ENCODE data around the gene ADRA2C. TPM values are rescaled to one million over a fixed set of nuclear protein-coding genes. Genes with fewer than 3 reads are reported as not detected.

Gene ADRA2C
- total RNA-seq, 4 donors from 2014 or later = 0.96 to 1.6 (median 1.1) TPM; not detected in 1

GRCh38 chr4:3742610-3743009, 23.6 kb upstream of the ADRA2C start:
- Histone ChIP-seq H3K27ac (no peak overlapping the region), H3K36me3 (no peaks in the 10 kb centered on the region), H3K4me3 (no peak overlapping the region), H3K4me1 (no peaks in the 10 kb centered on the region), H3K27me3 (peaks cover 58% of the 10 kb centered on the region), H3K9me3 (no peaks in the 10 kb centered on the region)
- in situ Hi-C loops (cut with MboI; ENCODE audit: low pct_ligation_motif_present in 1 of 4, low pct_unique_long_range_greater_than_20kb in 1 of 4, low sequenced_read_pairs in 3 of 4) (no loop called here), intact Hi-C loops (cut with DNase I; ENCODE audit: low total_unique reads) (no loop called here)
- TF ChIP-seq POLR2AphosphoS5 (IDR thresholded peaks at IDR 0.05) (no peak), POLR2A (IDR thresholded peaks at IDR 0.05) (no peak), EP300 (IDR thresholded peaks at IDR 0.05; ENCODE audit: low read depth) (no peak)
- TF ChIP-seq, protein P1, sequence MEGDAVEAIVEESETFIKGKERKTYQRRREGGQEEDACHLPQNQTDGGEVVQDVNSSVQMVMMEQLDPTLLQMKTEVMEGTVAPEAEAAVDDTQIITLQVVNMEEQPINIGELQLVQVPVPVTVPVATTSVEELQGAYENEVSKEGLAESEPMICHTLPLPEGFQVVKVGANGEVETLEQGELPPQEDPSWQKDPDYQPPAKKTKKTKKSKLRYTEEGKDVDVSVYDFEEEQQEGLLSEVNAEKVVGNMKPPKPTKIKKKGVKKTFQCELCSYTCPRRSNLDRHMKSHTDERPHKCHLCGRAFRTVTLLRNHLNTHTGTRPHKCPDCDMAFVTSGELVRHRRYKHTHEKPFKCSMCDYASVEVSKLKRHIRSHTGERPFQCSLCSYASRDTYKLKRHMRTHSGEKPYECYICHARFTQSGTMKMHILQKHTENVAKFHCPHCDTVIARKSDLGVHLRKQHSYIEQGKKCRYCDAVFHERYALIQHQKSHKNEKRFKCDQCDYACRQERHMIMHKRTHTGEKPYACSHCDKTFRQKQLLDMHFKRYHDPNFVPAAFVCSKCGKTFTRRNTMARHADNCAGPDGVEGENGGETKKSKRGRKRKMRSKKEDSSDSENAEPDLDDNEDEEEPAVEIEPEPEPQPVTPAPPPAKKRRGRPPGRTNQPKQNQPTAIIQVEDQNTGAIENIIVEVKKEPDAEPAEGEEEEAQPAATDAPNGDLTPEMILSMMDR (IDR thresholded peaks at IDR 0.05) = no peak
- WGBS, 2 donors (ENCODE audit: low coverage in 1 of 2) = 90 to 100% methylated on average over 1 to 3 of the region's 3 CpGs
- DNase-seq = no peak

DNA sequence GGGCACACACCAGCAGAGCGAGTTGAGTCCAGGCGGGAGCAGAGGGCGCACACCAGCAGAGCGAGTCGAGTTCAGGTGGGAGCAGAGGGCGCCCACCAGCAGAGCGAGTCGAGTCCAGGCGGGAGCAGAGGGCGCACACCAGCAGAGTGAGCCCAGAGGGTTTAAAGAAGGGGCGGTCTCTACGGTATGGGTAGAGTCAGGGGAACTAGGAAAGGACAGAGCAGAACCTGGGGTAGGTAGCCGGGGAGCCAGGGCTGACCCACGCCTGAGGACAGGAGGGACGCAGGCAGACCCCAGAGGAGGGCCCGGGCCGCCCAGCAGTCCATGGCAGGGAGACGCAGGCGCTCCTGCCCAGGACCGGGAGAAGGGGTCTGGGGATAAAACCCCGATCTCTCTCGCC, 22.0 kb upstream of the ADRA2C start:
- H3K9me3 ChIP-seq = no peaks in the 10 kb centered on the region
- TF ChIP-seq POLR2A (IDR thresholded peaks at IDR 0.05) (no peak), POLR2AphosphoS5 (IDR thresholded peaks at IDR 0.05) (no peak), EP300 (IDR thresholded peaks at IDR 0.05; ENCODE audit: low read depth) (no peak)
- TF ChIP-seq, protein P1 (IDR thresholded peaks at IDR 0.05) = no peak
- no peaks in the 10 kb centered on the region for H3K4me1 ChIP-seq
- H3K27ac ChIP-seq = no peak overlapping the region
- in situ Hi-C loops (cut with MboI; ENCODE audit: low pct_ligation_motif_present in 1 of 4, low pct_unique_long_range_greater_than_20kb in 1 of 4, low sequenced_read_pairs in 3 of 4) (no loop called here), intact Hi-C loops (cut with DNase I; ENCODE audit: low total_unique reads) (no loop called here)
- no peak for DNase-seq
- H3K36me3 ChIP-seq = no peaks in the 10 kb centered on the region
- H3K27me3 ChIP-seq = peaks cover 59% of the 10 kb centered on the region
- H3K4me3 ChIP-seq = no peak overlapping the region
- 69 to 73% methylated on average over 19 to 22 of the region's 22 CpGs for WGBS, 2 donors (ENCODE audit: low coverage in 1 of 2)

DNA sequence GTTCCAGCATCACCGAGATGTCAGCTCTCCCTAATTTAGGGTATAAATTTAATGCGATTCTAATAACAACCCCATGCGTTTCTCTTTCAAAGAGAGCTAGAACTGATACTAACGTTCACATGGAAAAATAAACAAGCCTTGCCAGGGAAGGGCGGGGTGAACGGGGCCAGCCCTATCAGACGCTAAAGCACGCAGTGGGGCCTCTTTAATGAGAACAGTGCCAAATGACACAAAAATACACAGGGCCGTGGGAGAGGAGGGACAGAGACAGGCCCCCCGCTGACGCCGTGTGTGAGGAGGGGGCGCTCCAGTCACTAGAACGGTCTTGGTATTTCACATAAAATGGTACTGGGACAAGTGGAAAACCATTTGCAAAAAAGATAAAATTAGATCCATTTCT, 21.3 kb upstream of the ADRA2C start:
- 15 to 34% methylated on average over 5 to 14 of the region's 14 CpGs for WGBS, 2 donors (ENCODE audit: low coverage in 1 of 2)
- Histone ChIP-seq H3K27me3 (peaks cover 59% of the 10 kb centered on the region), H3K4me1 (no peaks in the 10 kb centered on the region), H3K4me3 (no peak overlapping the region), H3K36me3 (no peaks in the 10 kb centered on the region), H3K9me3 (no peaks in the 10 kb centered on the region), H3K27ac (no peak overlapping the region)
- intact Hi-C loops (cut with DNase I; ENCODE audit: low total_unique reads) (no loop called here), in situ Hi-C loops (cut with MboI; ENCODE audit: low pct_ligation_motif_present in 1 of 4, low pct_unique_long_range_greater_than_20kb in 1 of 4, low sequenced_read_pairs in 3 of 4) (no loop called here)
- TF ChIP-seq EP300 (IDR thresholded peaks at IDR 0.05; ENCODE audit: low read depth) = no peak
- TF ChIP-seq, protein P1 (IDR thresholded peaks at IDR 0.05) = no peak
- no peak for TF ChIP-seq POLR2AphosphoS5 (IDR thresholded peaks at IDR 0.05)
- TF ChIP-seq POLR2A (IDR thresholded peaks at IDR 0.05) = no peak
- DNase-seq = no peak

DNA sequence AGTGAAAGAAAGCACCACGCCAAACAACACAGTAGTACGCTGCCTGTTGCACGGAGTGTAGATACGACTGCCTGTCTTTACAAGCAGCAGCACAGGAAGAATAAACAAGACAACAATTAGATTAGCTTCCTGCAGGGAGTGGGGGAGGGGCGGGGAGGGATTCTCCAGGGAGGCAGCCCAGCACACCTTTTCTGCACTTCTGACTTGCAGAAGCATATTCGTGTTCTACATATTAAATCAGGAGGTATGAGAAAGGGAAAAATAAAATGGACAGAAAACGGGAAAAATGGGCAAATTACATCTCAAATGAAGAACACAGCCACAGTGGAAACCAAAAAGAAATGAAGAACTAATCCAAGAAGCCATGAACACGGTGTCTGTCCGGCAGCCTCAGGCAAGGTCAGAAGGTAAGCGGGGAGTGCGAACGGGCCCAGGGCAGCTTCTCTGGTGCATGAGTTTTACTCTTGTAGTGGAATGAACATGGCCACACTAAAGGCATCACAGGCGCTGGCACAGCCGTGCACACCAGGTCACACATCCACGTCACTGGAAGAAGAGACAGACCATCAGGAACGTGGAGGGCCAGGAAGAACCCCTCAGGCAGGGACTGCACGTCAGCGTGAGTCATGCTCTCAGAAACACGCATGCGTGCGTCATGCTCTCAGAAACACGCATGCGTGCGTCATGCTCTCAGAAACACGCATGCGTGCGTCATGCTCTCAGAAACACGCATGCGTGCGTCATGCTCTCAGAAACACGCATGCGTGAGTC, 20.1 kb upstream of the ADRA2C start:
- no peaks in the 10 kb centered on the region for H3K9me3 ChIP-seq
- intact Hi-C loops (cut with DNase I; ENCODE audit: low total_unique reads) (no loop called here), in situ Hi-C loops (cut with MboI; ENCODE audit: low pct_ligation_motif_present in 1 of 4, low pct_unique_long_range_greater_than_20kb in 1 of 4, low sequenced_read_pairs in 3 of 4) (no loop called here)
- 66 to 74% methylated on average over 26 to 32 of the region's 32 CpGs for WGBS, 2 donors (ENCODE audit: low coverage in 1 of 2)
- peaks cover 56% of the 10 kb centered on the region for H3K27me3 ChIP-seq
- no peak overlapping the region for H3K27ac ChIP-seq
- no peak overlapping the region for H3K4me3 ChIP-seq
- no peak for DNase-seq
- TF ChIP-seq, protein P1 (IDR thresholded peaks at IDR 0.05) = no peak
- TF ChIP-seq POLR2AphosphoS5 (IDR thresholded peaks at IDR 0.05) (no peak), POLR2A (IDR thresholded peaks at IDR 0.05) (no peak), EP300 (IDR thresholded peaks at IDR 0.05; ENCODE audit: low read depth) (no peak)
- H3K4me1 ChIP-seq = no peaks in the 10 kb centered on the region
- H3K36me3 ChIP-seq = no peaks in the 10 kb centered on the region
